ENCODE measurements around the gene KCNC3.

The KCNC3 gene

DNA sequence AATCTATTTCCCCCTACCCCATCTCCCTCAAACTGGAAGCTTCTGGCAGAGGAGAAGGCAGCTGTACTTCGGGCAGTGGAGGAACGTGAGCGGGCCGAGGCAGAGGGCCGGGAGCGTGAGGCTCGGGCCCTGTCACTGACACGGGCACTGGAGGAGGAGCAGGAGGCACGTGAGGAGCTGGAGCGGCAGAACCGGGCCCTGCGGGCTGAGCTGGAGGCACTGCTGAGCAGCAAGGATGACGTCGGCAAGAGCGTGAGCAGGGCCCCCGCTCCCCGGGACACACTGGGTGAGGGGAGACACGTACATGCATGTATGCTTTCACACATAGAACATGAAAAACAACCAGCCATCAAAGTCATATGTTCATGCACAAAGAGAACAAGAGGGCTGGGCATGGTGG is 42.7 kb downstream of the KCNC3 start:
- TF ChIP-seq, protein P1, sequence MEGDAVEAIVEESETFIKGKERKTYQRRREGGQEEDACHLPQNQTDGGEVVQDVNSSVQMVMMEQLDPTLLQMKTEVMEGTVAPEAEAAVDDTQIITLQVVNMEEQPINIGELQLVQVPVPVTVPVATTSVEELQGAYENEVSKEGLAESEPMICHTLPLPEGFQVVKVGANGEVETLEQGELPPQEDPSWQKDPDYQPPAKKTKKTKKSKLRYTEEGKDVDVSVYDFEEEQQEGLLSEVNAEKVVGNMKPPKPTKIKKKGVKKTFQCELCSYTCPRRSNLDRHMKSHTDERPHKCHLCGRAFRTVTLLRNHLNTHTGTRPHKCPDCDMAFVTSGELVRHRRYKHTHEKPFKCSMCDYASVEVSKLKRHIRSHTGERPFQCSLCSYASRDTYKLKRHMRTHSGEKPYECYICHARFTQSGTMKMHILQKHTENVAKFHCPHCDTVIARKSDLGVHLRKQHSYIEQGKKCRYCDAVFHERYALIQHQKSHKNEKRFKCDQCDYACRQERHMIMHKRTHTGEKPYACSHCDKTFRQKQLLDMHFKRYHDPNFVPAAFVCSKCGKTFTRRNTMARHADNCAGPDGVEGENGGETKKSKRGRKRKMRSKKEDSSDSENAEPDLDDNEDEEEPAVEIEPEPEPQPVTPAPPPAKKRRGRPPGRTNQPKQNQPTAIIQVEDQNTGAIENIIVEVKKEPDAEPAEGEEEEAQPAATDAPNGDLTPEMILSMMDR (IDR thresholded peaks at IDR 0.05; ENCODE audit: low read depth, low read length, missing control alignments) = no peak
- no peak for DNase-seq (ENCODE audit: extremely low read depth, low read depth)
- no peak overlapping the region for H3K4me3 ChIP-seq (replicated peaks; ENCODE audit: low read depth, low read length)

GRCh38 chr19:50285833-50286232 is 43.3 kb downstream of the KCNC3 start:
- no peak overlapping the region for H3K4me3 ChIP-seq (replicated peaks; ENCODE audit: low read depth, low read length)
- no peak for DNase-seq (ENCODE audit: extremely low read depth, low read depth)
- TF ChIP-seq, protein P1 (IDR thresholded peaks at IDR 0.05; ENCODE audit: low read depth, low read length, missing control alignments) = no peak

DNA sequence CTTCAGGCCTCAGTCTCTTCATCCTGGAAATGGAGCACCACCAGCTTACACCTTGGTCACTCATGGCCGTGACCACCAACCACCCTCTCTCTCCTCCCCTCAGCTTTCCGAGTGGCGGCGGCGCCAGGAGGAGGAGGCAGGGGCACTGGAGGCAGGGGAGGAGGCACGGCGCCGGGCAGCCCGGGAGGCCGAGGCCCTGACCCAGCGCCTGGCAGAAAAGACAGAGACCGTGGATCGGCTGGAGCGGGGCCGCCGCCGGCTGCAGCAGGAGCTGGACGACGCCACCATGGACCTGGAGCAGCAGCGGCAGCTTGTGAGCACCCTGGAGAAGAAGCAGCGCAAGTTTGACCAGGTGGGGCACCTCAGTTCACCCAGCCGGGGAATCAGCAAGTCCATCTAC is 47.7 kb downstream of the KCNC3 start:
- DNase-seq (ENCODE audit: extremely low read depth, low read depth) = no peak

DNA sequence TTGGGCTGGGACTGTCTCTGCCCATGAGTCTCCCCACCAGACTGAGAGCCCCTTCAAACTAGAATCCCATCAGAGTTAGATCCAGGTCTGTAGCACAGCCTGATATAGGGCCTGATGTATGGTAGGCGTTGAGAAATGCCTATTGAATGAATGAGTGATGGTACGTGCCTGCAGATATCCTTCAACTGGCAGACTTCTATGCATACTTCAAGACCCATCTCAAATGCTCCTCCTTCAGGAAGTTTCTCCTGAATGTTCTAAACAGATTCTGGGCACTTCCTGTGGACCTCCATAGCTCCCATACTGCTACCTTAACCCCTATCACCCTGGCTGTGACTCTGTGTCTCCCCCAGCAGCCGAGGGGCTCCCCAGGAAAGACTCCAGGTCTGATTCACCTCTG is 48.2 kb downstream of the KCNC3 start:
- H3K4me3 ChIP-seq (replicated peaks; ENCODE audit: low read depth, low read length) = no peak overlapping the region
- DNase-seq (ENCODE audit: extremely low read depth, low read depth) = no peak
- TF ChIP-seq, protein P1 (IDR thresholded peaks at IDR 0.05; ENCODE audit: low read depth, low read length, missing control alignments) = no peak

More for the DNA sequence above, 47.7 kb downstream of the KCNC3 start:
- H3K4me3 ChIP-seq (replicated peaks; ENCODE audit: low read depth, low read length) = no peak overlapping the region
- TF ChIP-seq, protein P1 (IDR thresholded peaks at IDR 0.05; ENCODE audit: low read depth, low read length, missing control alignments) = no peak

- TF ChIP-seq, protein P1 (IDR thresholded peaks at IDR 0.05; ENCODE audit: low read depth, low read length, missing control alignments) = no peak
- no peak overlapping the region for H3K4me3 ChIP-seq (replicated peaks; ENCODE audit: low read depth, low read length)
- DNase-seq (ENCODE audit: extremely low read depth, low read depth) = no peak
Measured at GRCh38 chr19:50280074-50280473, 49.1 kb downstream of the KCNC3 start.

DNA sequence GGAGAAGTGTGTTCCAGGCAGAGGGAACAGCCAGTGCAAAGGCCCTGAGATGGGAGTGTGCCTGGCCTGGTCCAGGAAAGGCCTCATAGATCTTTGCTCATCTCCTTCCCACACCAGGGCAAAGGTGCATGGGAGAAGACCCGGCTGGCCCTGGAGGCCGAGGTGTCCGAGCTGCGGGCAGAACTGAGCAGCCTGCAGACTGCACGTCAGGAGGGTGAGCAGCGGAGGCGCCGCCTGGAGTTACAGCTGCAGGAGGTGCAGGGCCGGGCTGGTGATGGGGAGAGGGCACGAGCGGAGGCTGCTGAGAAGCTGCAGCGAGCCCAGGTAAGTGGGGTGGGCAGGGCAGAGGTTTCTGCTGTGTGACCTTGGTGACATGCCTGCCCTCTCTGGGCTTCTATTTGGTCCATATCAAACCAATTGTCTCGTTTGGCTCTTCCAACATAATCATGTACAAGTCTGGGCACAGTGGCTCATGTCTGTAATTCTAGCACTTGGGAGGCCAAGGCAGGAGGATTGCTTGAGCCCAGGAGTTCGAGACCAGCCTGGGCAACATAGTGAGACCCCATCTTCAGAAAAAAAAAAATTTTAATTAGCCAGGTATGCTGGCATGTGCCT is 51.1 kb downstream of the KCNC3 start:
- H3K4me3 ChIP-seq (replicated peaks; ENCODE audit: low read depth, low read length) = no peak overlapping the region
- DNase-seq (ENCODE audit: extremely low read depth, low read depth) = no peak
- TF ChIP-seq, protein P1 (IDR thresholded peaks at IDR 0.05; ENCODE audit: low read depth, low read length, missing control alignments) = no peak

All from HFF-Myc (cell line).